K562 (cell line): ENCODE measurements around the gene TRIM25. TPM values are rescaled to one million over a fixed set of nuclear protein-coding genes. Genes with fewer than 3 reads are reported as not detected.
A peak's percentile ranks its signal among the peaks of the same experiment; 100 is the strongest.

ENCODE experiments used
- ARID1B ChIP-seq: fragments of 450-650 bp; IDR thresholded peaks from 2 replicates; pipeline ENCODE4 v1.6.1; 2016; ENCODE audit warnings: antibody characterized with exemption, mild to moderate bottlenecking, inconsistent platforms
- BMI1 ChIP-seq: fragments of 150-350 bp; IDR thresholded peaks from 2 replicates; pipeline ENCODE4 v1.6.1; 2014; ENCODE audit warnings: low read length
- ETV6 ChIP-seq, 3 experiments: fragments of 150-350 bp in 1 of 3; sonication (generic) in 1 of 3; formaldehyde crosslinking in 1 of 3; IDR thresholded peaks; 2 replicates each; pipeline versions ENCODE4 v1.6.1 to v1.8.0; 2014 to 2022; ENCODE audit warnings: borderline replicate concordance in 2 of 3, low read depth in 2 of 3, antibody characterized with exemption in 1 of 3, low read length in 1 of 3, mild to moderate bottlenecking in 1 of 3, missing genetic modification reagents in 1 of 3
- FIP1L1 ChIP-seq: fragments of 200-400 bp; formaldehyde crosslinking; IDR thresholded peaks from 2 replicates; pipeline ENCODE4 v1.6.1; 2018; ENCODE audit warnings: mild to moderate bottlenecking, low read depth, low read length; ENCODE audit not compliant: poor library complexity, severe bottlenecking
- FOXM1 ChIP-seq, 2 experiments: fragments of 450-650 bp in 1 of 2; sonication (generic) in 1 of 2; formaldehyde crosslinking in 1 of 2; IDR thresholded peaks; 2 replicates each; pipeline versions ENCODE4 v1.6.1 to v1.9.0; 2017 to 2022; ENCODE audit warnings: low read depth in 2 of 2, mild to moderate bottlenecking in 2 of 2, missing genetic modification reagents in 1 of 2, moderate library complexity in 1 of 2
- GTF2B ChIP-seq: IDR thresholded peaks from 2 replicates; pipeline ENCODE4 v1.6.1; 2011; ENCODE audit not compliant: insufficient read length; ENCODE audit errors: extremely low read depth
- KDM5B ChIP-seq: fragments of 200-600 bp; sonication (generic); IDR thresholded peaks from 2 replicates; pipeline ENCODE4 v1.6.1; 2012; ENCODE audit warnings: low read depth, mild to moderate bottlenecking, moderate library complexity, low read length, control low read depth, inconsistent platforms; ENCODE audit not compliant: insufficient replicate concordance
- MAFG ChIP-seq: fragments of 450-650 bp; conservative IDR thresholded peaks from 2 replicates; pipeline ENCODE4 v1.6.1; 2016; ENCODE audit warnings: missing genetic modification characterization, missing compliant biosample characterization
- MTA3 ChIP-seq: fragments of 450-650 bp; formaldehyde crosslinking; IDR thresholded peaks from 2 replicates; pipeline ENCODE4 v1.6.1; 2017; ENCODE audit warnings: mild to moderate bottlenecking, borderline replicate concordance
- RCOR1 ChIP-seq, 2 experiments: IDR thresholded peaks; 2 replicates each; pipeline ENCODE4 v1.6.1; 2012; ENCODE audit warnings: low read depth in 2 of 2, low read length in 2 of 2, borderline replicate concordance in 1 of 2, improper control_type of control experiment in 1 of 2
- RUNX1 ChIP-seq: sonication (generic); IDR thresholded peaks from 2 replicates; pipeline ENCODE4 v1.6.1; 2016; ENCODE audit warnings: antibody characterized with exemption, low read depth
- SMARCE1 ChIP-seq: fragments of 450-650 bp; IDR thresholded peaks from 2 replicates; pipeline ENCODE4 v1.7.1; 2016; ENCODE audit warnings: mild to moderate bottlenecking
- SREBF2 ChIP-seq: sonication (generic); formaldehyde crosslinking; IDR thresholded peaks from 2 replicates; pipeline ENCODE4 v1.4.0; 2020; ENCODE audit warnings: mild to moderate bottlenecking, missing genetic modification reagents
- TOE1 ChIP-seq, 2 experiments: fragments of 450-650 bp in 1 of 2; sonication (generic) in 1 of 2; formaldehyde crosslinking in 1 of 2; IDR thresholded peaks; 2 replicates each; pipeline versions ENCODE4 v1.7.1 to v1.8.0; 2016 to 2022; ENCODE audit warnings: borderline replicate concordance in 2 of 2, mild to moderate bottlenecking in 2 of 2, antibody characterized with exemption in 1 of 2, inconsistent platforms in 1 of 2, low read depth in 1 of 2, missing genetic modification reagents in 1 of 2, moderate library complexity in 1 of 2
- UBTF ChIP-seq, 2 experiments: IDR thresholded peaks; 2 replicates each; pipeline ENCODE4 v1.6.1; 2012; ENCODE audit warnings: improper control_type of control experiment in 2 of 2, low read depth in 2 of 2, low read length in 2 of 2, borderline replicate concordance in 1 of 2
- ZNF23 ChIP-seq: fragments of 250-450 bp; sonication (Bioruptor Pico); IDR thresholded peaks from 2 replicates; pipeline ENCODE4 v1.4.0; 2020; ENCODE audit warnings: mild to moderate bottlenecking
- ZNF280A ChIP-seq: fragments of 450-650 bp; IDR thresholded peaks from 2 replicates; pipeline ENCODE4 v1.6.1; 2018; ENCODE audit warnings: mild to moderate bottlenecking, low read depth; ENCODE audit not compliant: partially characterized antibody
- ZNF511 ChIP-seq: sonication (generic); formaldehyde crosslinking; IDR thresholded peaks from 2 replicates; pipeline ENCODE4 v1.8.0; 2022; ENCODE audit warnings: mild to moderate bottlenecking, missing genetic modification reagents
- ZNF780A ChIP-seq: fragments of 250-450 bp; sonication (Bioruptor Pico); IDR thresholded peaks from 2 replicates; pipeline ENCODE4 v1.5.0; 2021; ENCODE audit warnings: mild to moderate bottlenecking
- polyA plus RNA-seq, 8 experiments: library from polyadenylated mRNA; depleted of rRNA in 4 of 8; stranded (reverse) in 5 of 8; unstranded in 3 of 8; fragments of >200 nt; fragmentation: Nextera tagmentation in 2 of 8; fragmentation: Illumina TruSeq in 1 of 8; extraction: Ambion mirVana in 2 of 8; extraction: Trizol in 1 of 8; gene quantifications; 2 replicates each; pipeline versions ENCODE4 v1.2.1 to v1.2.3, GENCODE V29; 2011 to 2014; ENCODE audit warnings: inconsistent platforms in 1 of 8, missing spikeins in 1 of 8
- total RNA-seq, 7 experiments: library from RNA; depleted of rRNA in 6 of 7; stranded (reverse); fragments of >200 nt in 6 of 7; fragmentation: Illumina TruSeq in 2 of 7; extraction: Trizol in 2 of 7; gene quantifications; 2 replicates each; pipeline versions ENCODE4 v1.2.1 to v1.2.3, GENCODE V29; 2011 to 2021; ENCODE audit warnings: low replicate concordance in 1 of 7

The TRIM25 gene
- total and polyA plus RNA-seq, 9 of the 15 experiments (the other 6 are each of a cell fraction or from before 2014, with no cell fraction given): 5.9 to 49.5 (median 24.5) TPM

- TF ChIP-seq UBTF (IDR thresholded peaks at IDR 0.05; ENCODE audit: borderline replicate concordance in 1 of 2, low read depth in 2 of 2, low read length in 2 of 2) (no peak), ZNF511 (CRISPR knock-in tag) (no peak), GTF2B (no peak), BMI1 (no peak), FIP1L1 (no peak), ZNF280A (no peak), MTA3 (peak; percentile 71; the same call in 1 of the 2 replicates), FOXM1 (IDR thresholded peaks at IDR 0.05; ENCODE audit: low read depth) (peak; percentile 54), FOXM1 (CRISPR knock-in tag; IDR thresholded peaks at IDR 0.05; ENCODE audit: low read depth) (no peak), ARID1B (peak; percentile 65), RUNX1 (no peak), KDM5B (no peak), RCOR1 (IDR thresholded peaks at IDR 0.05; ENCODE audit: borderline replicate concordance in 1 of 2, low read depth in 2 of 2, low read length in 2 of 2) (peak in 1 of 2 experiments; percentile 96; a peak in 3 of 4 replicates), SMARCE1 (no peak), MAFG (tag) (no peak), SREBF2 (CRISPR knock-in tag) (no peak), TOE1 (IDR thresholded peaks at IDR 0.05; ENCODE audit: borderline replicate concordance) (peak; percentile 51; the same call in 1 of the 2 replicates), TOE1 (CRISPR knock-in tag; IDR thresholded peaks at IDR 0.05; ENCODE audit: borderline replicate concordance, low read depth) (no peak), ZNF23 (CRISPR knock-in tag) (no peak), ETV6 (IDR thresholded peaks at IDR 0.05; ENCODE audit: borderline replicate concordance in 1 of 2, low read depth in 2 of 2, low read length in 1 of 2) (0 out of 4 replicates have a peak, but pooled peaks of 1 of the 2 experiments have one; percentile 1), ETV6 (CRISPR knock-in tag; IDR thresholded peaks at IDR 0.05; ENCODE audit: borderline replicate concordance) (no peak), ZNF780A (no peak)
Observed at GRCh38 chr17:56909742-56910508, 3.9 kb downstream of the TRIM25 start (continued).
